GM21381 (cell line): ENCODE measurements around the gene SASH1.

Experiments
- ATAC-seq: cut with Tn5 transposase; IDR thresholded peaks from one replicate; pipeline ENCODE4 v1.9.1; 2021; ENCODE audit warnings: mild to moderate bottlenecking, moderate library complexity; ENCODE audit not compliant: unreplicated experiment

Gene SASH1

GRCh38 chr6:148398678-148399077 lies 56.0 kb downstream of the SASH1 start:
- no peak for ATAC-seq

- ATAC-seq = no peak
Observed at GRCh38 chr6:148401571-148401970, 58.9 kb downstream of the SASH1 start.

GRCh38 chr6:148404456-148405054 lies 61.9 kb downstream of the SASH1 start:
- ATAC-seq = no peak

GRCh38 chr6:148405894-148406293 lies 63.3 kb downstream of the SASH1 start:
- no peak for ATAC-seq

GRCh38 chr6:148406579-148407371 lies 64.1 kb downstream of the SASH1 start:
- no peak for ATAC-seq

- ATAC-seq = no peak
Observed at GRCh38 chr6:148407372-148407771, 64.7 kb downstream of the SASH1 start.

GRCh38 chr6:148413321-148414091 lies 70.9 kb downstream of the SASH1 start:
- no peak for ATAC-seq

GRCh38 chr6:148414092-148414489 lies 71.5 kb downstream of the SASH1 start:
- no peak for ATAC-seq

GRCh38 chr6:148414836-148415235 lies 72.2 kb downstream of the SASH1 start:
- ATAC-seq = no peak

GRCh38 chr6:148415511-148416260 lies 73.0 kb downstream of the SASH1 start:
- no peak for ATAC-seq

GRCh38 chr6:148416330-148416965 lies 73.8 kb downstream of the SASH1 start:
- no peak for ATAC-seq

- no peak for ATAC-seq
Observed at GRCh38 chr6:148417045-148417444, 74.4 kb downstream of the SASH1 start.

- ATAC-seq = no peak
Observed at GRCh38 chr6:148419430-148419829, 76.8 kb downstream of the SASH1 start.

GRCh38 chr6:148422085-148422484 lies 79.4 kb downstream of the SASH1 start:
- ATAC-seq = no peak

- no peak for ATAC-seq
Observed at GRCh38 chr6:148423133-148423532, 80.5 kb downstream of the SASH1 start.

GRCh38 chr6:148423601-148424270 lies 81.1 kb downstream of the SASH1 start:
- ATAC-seq = no peak

GRCh38 chr6:148425443-148425842 lies 82.8 kb downstream of the SASH1 start:
- no peak for ATAC-seq

GRCh38 chr6:148426317-148426977 lies 83.8 kb downstream of the SASH1 start:
- no peak for ATAC-seq

- ATAC-seq = no peak
Observed at GRCh38 chr6:148427333-148427732, 84.7 kb downstream of the SASH1 start.

- no peak for ATAC-seq
Observed at GRCh38 chr6:148429423-148429822, 86.8 kb downstream of the SASH1 start.
